Activated CD8-positive, alpha-beta memory T cell treated with anti-CD3 and anti-CD28 coated beads, Interleukin-2, amount 50 U/mL, for 1 hour (primary cell): Measurements from ENCODE around the gene MEOX1.
A peak's percentile ranks its signal among the peaks of the same experiment; 100 is the strongest.

Source experiments
- DNase-seq: peaks from one replicate; pipeline ENCODE4 v3.0.0-alpha.2; 2020; ENCODE audit errors: extremely low read depth

The MEOX1 gene

DNA sequence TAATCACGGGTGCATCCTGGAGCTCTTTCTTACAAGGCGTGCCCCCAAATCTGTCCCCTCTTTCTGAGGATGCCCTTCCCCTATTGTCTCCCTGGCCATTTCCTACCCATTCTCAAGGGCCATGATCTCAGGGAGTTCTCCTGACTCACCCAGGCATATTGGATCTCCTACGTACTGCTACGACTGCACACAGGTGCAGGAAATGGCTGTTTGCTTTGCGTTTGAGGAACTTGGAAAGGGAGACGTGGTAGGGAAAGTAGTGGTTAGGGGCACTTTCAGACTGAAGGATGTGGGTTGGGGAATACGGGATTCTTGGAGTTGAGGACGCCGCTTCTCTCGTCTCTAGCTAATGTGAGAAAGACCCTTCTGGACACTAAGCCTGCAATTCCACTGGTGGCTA, 18.7 kb upstream of the MEOX1 start:
- no peak for DNase-seq

DNA sequence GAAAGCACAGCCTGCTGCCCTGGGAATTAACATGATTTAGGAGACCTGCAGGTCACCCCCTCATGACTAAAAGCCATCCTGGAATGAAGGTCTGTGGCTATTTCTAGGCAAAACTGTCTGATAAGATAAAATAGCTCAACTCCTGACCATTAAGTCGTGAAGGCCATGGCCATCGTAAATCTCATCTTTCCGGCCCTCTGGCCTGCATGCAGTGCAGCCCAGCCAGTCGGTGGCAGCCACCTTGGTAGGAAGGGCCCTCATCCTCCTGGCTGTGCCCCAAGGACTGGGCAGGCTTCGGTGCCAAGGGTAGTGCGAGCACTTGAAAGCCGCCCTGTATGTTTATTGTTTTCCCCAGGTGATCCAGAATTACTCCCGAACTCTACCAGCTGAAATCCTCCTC, 18.2 kb upstream of the MEOX1 start:
- DNase-seq: no peak

DNA sequence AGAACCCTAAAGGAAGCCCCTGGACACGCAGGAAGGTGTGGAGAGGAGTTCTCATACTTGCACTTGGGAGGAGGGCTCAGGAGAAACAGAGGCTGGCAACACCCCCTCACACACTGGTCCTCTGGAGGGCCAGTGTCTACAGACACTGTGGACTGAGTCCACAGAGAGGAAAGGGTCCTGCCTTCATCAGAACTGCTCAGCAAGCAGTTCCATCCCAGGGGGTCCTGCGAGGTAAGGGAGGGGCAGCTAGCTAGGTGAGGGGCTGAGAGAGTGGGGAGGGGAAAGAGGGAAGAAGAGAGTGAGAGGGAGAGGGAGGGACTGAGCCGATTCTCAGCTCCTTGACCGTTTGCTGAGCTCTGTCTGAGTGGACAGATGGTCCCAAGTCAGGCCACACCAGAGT, 17.7 kb upstream of the MEOX1 start:
- no peak for DNase-seq

DNA sequence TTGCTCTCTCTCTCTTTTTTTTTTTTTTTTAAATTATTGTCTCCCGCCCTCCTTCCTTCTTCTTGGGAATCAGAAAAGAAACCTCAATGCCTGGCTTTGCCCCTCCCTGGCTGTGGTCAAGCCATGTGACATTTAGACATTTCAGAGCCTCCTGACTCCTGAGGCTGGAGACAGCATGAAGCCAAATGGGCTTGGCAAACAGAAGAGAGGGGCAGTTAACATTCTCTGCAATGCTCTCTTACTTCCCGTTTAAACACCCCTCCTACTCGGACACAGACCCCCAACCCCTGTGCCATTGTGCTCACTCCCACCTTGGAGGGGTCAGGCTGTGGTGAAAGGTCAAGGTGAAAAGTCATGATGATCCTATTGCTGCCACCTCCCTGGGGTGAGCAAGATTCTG, 14.7 kb upstream of the MEOX1 start:
- DNase-seq: no peak

DNA sequence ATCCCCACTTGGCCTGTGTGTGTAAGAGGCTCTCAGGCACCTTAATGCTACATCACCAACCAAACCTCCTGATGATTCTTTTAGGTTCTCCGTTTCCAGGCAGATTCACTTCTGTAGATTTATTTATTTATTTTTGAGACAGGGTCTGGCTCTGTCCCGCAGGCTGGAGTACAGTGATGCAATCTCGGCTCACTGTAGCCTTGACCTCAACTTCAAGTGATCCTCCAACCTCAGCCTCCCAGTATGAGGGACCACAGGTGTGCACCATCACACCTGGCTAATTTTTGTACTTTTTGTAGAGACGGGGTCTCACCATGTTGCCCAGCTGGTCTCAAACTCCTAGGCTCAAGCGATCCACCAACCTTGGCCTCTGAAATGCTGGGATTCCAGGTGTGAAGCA, 12.7 kb upstream of the MEOX1 start:
- DNase-seq: no peak

DNA sequence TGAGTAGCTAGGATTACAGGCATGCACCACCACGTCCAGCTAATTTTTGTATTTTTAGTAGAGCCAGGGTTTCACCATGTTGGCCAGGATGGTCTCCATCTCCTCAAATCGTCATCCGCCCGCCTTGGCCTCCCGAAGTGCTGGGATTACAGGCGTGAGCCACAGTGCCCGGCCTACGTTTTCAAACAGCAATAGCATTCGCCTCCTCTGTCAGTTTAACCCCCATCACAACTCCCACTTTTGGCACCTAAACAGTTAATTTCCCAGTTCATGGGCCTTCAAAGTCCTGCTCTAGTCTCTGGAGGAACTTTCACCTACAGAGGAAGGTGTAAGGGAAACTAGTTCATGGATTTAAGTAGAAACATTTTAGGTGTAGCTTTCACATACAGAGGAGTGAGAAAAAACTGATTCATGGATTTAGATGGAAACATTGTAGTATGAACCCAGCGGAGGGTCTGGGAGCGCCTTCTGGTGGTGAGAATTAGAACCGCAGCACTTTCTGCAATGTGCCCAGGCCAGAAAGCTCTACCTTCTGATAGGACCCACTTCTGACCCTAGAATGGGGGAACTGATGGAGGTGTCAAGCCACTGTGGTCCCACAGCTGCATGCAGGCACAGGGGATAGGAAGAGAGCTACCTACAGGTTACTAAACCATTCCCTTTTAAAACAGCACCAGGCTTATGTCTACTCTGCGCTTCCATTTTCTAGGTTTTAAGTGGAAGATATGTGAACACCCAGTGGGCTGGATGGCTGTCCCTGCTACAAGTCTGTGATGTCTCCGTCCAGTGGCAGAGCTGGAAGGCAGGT, 12.0 kb upstream of the MEOX1 start:
- peak; percentile 19 for DNase-seq

DNA sequence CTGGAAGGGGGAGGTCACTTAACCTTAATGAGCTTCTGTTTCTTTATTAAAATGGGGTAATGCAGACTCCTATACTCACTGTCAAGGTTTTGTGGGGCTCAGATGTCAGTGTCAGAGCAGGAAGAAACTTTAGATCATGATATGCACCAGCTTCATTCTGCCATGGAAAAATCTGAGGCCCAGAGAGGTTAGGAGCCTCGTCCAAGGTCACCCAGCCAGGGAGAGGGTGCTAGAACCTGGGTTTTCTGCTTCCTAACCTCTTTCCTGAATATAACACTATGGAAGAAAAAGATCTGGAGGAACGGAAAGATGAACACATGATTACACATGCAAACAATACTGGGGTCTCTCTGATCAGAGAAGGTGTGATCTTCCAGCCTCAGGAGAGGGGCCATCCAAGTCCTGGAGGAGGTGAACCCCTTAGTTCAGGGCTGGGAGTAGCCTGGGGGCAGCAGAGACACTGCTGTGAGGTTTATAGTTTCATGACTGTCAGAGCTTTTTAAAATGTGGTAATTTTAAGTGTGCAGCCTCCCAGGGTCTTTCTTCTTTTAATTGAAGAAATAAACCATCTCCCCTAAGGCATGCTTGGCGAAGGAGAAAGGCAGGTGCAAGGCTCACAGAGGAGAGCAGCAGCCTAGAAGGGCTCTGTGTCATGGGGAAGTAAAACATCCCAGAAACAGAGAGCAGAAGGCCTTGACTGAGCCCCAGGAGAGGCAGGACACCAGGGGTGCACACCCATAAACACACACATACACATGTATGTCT, 10.2 kb upstream of the MEOX1 start:
- DNase-seq: no peak

DNA sequence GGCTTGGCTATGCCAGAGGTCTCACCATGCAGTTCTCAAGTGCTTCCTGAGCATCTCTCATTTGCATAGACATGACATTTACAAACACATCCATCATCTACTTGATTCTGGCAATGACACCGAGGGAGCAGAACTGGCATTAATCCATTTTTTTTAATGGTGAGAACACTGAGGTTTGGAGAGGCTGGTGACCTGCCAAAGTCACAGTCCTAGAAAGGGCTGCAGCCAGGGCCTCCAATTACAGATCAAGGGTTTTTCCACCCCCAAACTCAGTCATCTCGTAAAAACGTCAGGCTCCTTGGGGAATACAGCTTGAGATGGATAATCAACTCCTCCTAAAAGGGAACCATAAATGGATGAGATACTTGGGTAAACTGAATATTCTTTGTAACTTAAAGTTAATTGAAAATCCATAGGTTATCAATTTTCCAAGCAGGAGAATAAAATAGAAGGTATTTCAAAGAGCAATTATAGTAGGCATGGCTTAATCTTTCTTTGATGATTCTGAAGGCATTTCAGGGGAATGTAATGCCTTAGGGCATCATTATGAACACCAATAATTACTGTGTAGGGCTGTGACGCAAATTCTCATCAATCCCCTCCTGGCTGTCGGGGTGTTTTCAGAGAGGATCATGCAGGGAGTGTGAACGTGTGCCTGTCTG, 9.4 kb upstream of the MEOX1 start:
- no peak for DNase-seq

DNA sequence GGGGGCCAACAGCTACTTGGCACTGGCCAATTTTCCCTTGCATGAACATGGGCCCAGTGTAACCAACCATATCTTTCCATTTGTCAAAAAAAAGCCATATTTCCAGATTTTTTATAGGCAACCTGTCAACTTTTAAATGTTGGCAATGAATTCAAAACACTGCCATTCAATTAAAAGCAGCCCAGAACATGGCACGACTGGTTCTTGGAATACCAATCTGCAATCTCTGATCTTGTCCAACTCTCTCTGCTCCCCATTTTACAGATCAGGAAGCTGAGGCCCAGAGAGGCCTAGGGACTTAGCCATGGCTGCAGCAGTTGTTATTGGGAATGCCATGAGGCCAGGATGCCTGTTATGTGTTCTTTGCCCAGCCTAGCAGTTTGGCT, 8.9 kb upstream of the MEOX1 start:
- DNase-seq: no peak

DNA sequence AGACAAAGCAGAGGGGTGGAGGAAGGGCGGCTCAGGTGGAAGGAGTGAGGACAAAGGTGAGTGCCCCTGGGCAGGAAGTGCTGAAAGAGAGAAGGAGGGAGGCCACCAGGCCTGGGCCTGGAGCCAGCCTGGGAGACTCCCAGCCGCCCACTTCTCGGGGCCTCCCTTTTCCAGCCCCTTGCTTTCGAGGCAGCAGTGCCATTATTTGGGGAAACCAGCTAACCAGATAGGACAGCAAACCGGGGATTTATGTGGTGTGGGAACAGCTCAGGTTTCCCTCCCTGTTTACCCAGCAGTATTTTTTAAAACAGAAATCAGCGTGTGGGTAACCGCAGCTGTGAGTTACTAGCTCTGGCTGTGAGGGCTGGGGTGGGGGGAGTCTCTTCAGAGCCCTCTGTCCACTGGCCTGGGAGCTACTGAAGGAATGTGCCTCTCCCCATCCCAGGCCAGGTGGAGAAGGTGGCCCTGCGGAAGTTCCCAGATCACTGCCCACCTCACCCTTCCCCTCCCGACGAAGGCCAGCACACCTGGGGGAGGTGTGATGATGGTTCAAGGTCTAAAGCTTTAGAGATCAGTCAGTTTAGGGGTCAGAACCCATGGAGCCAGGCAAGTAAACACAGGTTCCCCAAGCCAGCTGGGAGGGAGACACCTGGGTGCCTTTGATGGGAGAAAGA, 8.4 kb upstream of the MEOX1 start:
- DNase-seq: no peak

DNA sequence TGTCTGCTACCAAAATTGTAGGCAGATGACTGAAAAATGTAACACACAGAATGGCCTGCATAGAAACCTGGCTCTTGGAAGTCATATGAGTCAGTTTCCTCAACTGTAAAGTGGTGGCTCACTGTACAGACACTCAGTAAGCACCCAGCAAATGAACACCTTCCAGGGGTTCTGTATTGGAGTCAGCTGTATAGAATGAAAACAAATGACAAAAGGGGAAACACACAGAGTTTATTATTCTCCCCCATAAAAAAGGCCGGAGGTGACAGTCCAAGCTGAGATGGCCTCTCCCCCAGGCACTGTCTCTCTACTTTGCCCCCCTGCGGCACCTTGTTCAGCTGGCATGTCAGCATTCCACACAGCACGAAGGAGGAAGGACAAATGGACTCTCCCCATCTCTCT, 6.2 kb upstream of the MEOX1 start:
- no peak for DNase-seq

DNA sequence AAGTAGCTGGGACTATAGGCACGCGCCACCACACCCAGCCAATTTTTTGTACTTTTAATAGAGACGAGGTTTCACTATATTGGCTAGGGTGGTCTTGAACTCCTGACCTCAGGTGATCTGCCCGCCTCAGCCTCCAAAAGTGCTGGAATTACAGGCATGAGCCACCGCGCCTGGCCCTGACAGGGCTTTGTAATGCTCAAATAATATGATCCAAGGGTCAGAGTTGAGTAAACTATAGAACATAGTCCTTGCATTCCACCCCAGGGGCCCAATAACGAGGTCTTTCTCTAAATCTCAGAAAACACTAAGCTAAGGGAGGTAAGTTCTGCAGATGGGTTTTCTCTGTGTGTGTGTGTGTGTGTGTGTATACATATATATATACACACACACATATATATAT, 5.8 kb upstream of the MEOX1 start:
- DNase-seq: no peak

DNA sequence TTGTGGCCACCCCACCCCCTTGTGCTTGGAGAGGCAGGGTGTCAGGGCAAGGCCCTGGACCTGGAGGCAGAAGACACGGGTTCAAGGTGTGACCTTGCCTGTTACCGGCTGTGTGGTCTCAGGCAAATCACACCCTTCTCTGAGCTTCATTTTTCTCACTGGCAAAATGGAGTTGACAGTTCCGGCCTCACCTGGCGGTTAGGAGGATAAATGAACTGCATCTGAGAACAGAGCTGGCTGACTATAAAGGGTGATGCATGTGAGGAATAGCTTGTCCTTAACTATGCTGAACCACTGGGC, 4.2 kb upstream of the MEOX1 start:
- no peak for DNase-seq

DNA sequence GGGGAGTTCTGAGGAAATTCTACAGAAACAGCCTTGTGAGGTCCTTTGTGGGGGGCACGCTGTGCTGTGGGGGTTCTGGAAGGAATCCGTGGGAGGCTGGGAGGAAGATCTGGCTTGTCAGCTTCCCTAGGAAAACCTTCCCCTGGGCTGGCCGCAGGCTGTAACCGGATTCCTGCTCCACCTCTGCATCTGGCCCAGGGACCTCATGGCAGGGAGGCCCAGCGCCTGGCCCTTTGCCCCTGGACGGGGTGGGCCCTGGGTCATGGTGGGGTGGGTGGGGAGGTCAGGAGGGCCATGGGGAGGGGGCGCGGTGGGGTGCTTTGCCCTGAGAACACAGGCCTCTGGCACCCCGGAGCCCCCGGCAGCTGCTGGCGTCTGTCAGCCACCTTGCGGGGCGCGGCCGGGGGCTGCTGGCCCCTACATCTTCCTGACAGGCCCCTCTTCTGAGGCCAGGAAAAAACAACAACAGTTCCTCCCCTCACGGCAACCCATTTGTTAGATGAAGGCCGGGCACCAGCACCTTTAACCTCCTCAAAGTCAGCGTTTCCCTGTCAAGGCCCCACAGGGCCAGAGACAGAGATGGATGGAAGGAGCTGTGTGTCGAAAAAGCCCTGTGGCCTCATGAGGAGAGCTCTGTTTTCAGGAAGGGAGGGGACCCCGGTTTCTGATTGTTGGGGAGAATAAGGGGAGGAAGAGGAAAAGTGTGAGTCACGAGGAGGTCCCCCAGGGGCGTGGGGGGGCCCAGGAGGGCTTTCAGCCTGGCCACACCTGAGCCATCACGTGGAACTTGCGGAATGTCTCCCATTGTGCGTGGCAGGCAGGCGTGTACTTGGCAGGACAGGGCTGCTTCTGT, 3.6 kb upstream of the MEOX1 start:
- DNase-seq: no peak

DNA sequence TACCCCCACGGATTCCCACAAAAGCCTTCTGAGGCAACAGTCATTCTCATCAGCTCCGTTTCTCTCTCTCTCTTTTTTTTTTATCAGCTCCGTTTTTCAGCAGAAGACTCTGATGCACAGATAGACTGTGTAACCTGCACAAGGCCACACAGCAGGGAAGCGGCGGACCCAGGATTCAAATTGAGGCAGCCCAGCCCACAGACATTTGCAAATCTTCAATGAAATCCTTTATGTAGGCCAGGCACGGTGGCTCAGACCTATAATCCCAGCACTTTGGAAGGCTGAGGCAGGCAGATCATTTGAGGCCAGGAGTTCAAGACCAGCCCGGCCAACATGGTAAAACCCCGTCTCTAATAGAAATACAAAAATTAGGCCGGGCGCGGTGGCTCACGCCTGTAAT, 2.4 kb upstream of the MEOX1 start:
- no peak for DNase-seq

DNA sequence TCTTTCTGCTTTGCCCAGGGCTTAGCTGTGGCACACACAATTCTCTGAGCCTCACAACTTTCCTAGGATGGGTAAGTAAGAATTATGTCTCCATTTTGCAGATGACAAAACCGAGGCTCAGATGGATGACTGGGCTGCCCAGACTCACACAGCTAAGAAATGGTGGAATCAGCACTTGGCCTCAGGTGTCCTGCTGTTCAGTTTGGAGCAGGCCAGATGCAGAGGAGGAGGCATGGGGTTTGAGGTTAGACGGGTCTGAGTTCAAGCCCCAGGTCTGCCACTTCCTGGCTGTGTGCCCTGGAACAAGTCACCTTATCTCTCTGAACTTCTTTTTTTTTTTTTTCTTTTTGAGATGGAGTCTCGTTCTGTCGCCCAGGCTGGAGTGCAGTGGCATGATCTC, 1.7 kb upstream of the MEOX1 start:
- no peak for DNase-seq

DNA sequence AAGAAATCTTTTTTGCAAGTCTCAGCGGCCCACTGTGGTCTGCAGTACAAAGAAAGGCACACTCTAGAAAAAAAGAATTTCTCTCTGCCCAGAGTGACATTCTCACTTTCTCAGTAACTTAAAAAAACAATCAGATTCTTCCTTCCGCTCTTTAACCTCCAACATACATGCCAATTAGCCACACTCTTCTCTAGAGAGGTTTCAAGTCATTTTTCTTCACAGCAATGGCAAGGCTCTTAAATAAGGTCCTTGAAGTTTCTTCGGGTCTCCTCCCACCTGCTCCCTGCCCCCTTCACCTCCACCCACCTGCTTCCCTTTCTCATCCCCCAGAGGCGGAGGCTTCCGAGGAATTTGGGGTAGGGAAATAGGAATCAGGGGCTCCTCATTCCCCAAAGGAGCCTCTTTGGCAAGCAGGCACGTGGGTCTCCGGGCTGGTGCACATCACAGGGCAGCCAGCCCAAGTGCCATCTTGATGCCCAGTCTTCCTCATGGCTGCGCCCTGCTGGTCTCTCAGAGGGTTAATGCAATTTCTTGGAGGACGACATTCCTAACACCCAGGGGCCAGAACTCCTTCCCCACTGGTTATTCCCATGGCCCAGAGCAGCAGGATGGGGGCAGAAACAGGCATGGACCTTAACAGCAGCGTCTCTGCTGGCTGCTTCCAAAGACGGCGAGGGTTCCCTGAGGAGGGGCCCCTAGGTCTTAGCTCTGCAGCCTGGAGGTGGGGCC, 855 bp upstream of the MEOX1 start:
- DNase-seq: no peak

DNA sequence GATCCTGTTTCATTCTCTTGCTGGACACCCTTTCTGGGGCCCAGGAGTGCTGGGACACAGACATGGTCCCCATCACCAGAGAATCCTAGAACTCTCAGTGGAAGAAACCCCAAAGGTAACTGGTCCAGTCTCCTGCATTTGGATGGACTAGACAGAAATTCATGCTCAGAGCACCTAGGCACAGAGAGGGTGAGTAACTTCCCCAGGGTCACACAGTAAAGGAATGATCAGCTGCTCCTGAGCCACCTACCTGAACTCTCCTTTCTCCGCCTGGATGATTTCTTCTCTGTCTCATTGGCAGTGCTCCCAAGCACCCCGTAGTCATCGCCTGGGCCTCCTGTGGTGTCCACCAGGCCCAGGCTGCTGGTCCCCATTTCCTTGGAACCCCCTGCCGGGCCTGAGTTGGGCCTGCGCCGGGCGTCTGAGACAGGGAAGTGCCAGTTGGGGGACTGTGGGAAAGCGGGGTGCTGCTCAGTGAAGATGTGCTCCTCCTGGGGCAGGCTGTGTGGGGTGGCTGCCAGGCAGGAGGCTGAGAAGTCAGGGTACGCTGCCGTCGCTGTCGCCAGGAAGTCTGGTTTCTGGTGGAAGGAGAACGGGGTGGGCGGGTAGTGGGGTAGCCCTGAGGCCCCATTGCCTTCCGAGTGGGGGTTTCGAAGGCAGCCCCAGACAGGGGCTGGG, 767 bp downstream of the MEOX1 start:
- no peak for DNase-seq

DNA sequence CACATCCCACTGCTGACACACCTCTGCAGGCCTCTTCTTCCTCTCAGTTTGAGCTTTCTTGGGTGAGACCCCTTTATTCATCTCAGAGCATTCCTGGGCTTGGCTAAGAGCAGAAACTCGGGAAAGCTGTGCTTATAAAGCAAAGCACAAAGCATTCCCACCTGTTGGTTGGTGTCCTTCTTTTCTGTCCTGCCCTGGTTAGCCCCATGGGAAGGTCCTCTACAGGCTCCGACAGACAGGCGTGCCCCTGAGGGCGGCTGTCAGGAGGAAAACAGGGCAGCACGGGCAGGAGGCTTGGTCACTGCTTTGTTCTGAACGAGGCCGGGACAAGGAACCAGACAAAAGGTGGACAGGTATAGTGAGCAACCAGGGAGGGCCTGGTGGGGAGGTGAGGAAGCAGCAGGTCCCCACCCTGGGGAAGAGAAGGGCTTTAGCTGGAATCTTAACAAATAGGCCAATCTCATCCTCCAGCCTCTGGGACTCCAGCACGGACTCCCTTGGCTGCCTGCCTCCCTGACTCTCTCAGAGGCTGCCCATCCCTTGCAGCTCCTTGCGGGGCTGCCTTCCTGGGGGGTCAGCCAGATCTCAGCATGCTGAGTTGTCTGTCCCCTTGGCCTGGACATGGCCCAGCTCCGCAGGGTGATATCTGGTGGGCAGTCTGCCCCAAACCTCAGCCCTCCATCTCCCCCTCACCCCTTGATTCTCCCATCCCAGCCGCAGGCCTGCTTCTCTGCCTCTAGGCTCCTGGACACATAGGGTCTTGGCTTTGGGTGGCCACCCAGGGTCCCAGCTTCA, 1.7 kb downstream of the MEOX1 start:
- DNase-seq: no peak

DNA sequence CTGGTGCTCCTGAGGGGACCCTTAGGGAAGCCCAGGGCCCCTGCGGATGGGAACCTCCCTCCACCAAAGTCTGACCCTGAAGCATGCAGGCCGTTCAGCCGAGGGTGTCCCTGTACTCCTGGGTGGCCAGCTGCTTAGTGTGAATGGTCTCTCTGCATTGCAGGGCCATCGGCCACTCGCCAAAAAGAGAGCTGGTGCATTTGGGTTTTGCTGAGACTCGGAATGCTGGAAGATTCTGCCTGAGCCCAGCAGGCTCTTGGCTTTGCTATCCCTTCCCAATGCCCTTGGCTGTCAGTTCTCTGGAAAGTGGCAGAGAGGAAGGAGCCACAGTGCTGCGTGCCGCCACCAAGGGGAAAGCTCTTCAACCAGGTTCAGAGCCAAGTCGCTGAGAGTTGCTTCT, 2.8 kb downstream of the MEOX1 start:
- DNase-seq: no peak
